Dendritic cell treated with granulocyte-macrophage colony-stimulating factor and Interleukin-4, amounts not matched to agents 40 ng/mL and 50 ng/mL, for 4 days (primary cell): ENCODE results near the gene TRIM40.
"Not testable (repeated sequence)": the region's sequence is repeated elsewhere in the genome, so short reads cannot be mapped to it uniquely, and the experiment has no call there.

Experiments used
- H3K27ac Mint-ChIP-seq: one replicate; pipeline ENCODE4 v1.8.0; 2022; ENCODE audit warnings: mild to moderate bottlenecking, mixed read lengths
- H3K27me3 Mint-ChIP-seq: one replicate; pipeline ENCODE4 v1.8.0; 2022; ENCODE audit warnings: mild to moderate bottlenecking, mixed read lengths
- H3K36me3 Mint-ChIP-seq: one replicate; pipeline ENCODE4 v1.8.0; 2022; ENCODE audit warnings: low read depth, mixed read lengths
- H3K4me1 Mint-ChIP-seq: one replicate; pipeline ENCODE4 v1.8.0; 2022; ENCODE audit warnings: low read depth, mixed read lengths
- H3K4me3 Mint-ChIP-seq: one replicate; pipeline ENCODE4 v1.8.0; 2022; ENCODE audit warnings: mild to moderate bottlenecking, moderate library complexity, mixed read lengths
- H3K9me3 Mint-ChIP-seq: one replicate; pipeline ENCODE4 v1.8.0; 2022; ENCODE audit warnings: mixed read lengths
- intact Hi-C: fragments of 100-400 bp; cut with micrococcal nuclease; formaldehyde crosslinking; loops from one replicate; pipeline ENCODE4 v1.15.0; 2022

Gene TRIM40

DNA sequence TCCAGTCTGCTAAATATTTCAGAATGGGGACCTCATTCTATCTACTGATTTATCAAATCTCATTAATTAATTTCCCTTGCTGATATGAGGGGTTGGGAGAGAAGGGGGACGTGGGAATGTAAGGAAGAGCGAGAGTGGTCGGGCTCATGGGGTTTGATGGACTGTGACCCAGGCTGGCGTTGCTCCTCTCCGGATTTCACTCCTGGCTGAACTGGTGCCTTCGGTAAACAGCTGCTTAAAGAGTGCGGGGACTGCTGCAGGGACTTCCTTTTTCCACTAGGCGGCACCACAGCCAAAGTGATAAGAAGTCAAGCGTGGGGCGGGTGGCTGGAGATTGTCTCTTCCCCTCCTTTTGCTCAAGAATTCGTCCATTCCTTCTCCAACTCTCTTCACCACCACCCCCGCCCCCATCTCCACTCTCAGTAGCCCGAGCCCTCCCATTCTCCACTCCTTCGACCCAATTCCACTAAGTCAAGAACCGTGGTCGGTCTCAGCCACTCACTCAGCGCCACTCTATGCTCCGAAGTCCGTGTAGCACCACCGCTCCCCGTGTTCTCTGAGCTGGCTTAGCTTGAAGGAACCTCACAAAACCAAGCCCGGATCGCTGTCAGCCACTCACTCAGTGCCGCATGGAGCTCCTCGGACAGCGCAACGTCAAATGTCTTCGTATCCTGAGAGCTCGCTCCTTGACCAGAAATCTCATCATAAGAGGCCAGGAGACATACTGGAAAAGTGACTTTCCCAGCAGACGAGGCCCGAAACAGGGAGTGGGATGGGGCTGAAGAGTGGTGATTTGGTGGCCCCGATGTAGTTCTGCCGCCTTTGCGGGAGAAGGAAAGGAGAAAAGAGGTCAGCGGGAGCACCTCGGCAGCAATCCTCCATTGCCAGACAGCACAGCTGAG, 32.7 kb upstream of the TRIM40 start:
- Mint-ChIP-seq H3K36me3 (no peaks in the 10 kb centered on the region), H3K4me1 (peaks cover 48% of the 10 kb centered on the region), H3K27ac (peak overlapping the region; percentile 59), H3K27me3 (peaks cover 68% of the 10 kb centered on the region), H3K9me3 (no peaks in the 10 kb centered on the region), H3K4me3 (peak overlapping the region; percentile 77)
- intact Hi-C loops, result loop anchor here (1.0 to 2.0 kb wide), 3 partner anchors 28 to 67 kb away; partner anchors contain the start of gene POLR1H

DNA sequence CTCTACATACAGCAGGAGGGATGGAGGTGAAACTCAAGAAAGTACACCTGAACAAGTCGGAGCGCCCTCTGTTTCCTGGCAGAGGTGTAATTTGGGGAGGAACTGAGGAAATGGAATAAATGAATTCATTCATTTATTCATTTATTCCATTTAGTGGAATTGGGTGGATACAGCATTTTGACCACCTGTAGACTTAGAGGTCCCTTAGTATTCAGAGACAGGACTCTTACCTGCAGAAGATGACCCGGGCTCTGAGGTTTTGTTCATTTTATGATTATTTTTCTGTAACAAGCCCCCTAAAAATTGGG, 32.1 kb upstream of the TRIM40 start:
- Mint-ChIP-seq H3K4me3 (no peak overlapping the region), H3K36me3 (no peaks in the 10 kb centered on the region), H3K27ac (no peak overlapping the region), H3K4me1 (peaks cover 54% of the 10 kb centered on the region), H3K9me3 (no peaks in the 10 kb centered on the region), H3K27me3 (peaks cover 68% of the 10 kb centered on the region)
- intact Hi-C loops, result loop anchor here (1.0 to 2.0 kb wide), 3 partner anchors 27 to 66 kb away; partner anchors contain the start of gene POLR1H

DNA sequence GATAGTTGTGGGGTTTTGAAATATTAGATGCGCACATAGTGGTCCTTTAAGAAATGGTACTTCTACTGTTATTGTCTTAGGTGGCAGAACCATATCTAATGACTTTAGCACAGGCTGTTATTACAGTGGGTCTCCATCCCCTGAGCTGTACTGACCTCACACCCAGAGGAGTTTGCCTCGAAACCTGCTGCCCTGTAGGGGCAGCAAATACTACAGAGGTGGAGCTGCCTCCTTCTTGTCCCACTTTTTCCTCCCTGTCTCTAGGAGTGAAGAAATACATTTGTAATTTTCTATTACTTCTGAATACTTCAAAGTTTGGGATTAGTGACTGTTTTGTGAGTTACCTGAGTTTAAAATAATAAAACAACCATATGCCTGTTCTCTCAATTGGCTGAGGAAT, 31.3 kb upstream of the TRIM40 start:
- no peaks in the 10 kb centered on the region for H3K36me3 Mint-ChIP-seq
- peaks cover 64% of the 10 kb centered on the region for H3K27me3 Mint-ChIP-seq
- H3K4me3 Mint-ChIP-seq, result no peak overlapping the region
- peaks cover 56% of the 10 kb centered on the region for H3K4me1 Mint-ChIP-seq
- H3K9me3 Mint-ChIP-seq, result no peaks in the 10 kb centered on the region
- H3K27ac Mint-ChIP-seq, result no peak overlapping the region
- intact Hi-C loops, result no loop called here

DNA sequence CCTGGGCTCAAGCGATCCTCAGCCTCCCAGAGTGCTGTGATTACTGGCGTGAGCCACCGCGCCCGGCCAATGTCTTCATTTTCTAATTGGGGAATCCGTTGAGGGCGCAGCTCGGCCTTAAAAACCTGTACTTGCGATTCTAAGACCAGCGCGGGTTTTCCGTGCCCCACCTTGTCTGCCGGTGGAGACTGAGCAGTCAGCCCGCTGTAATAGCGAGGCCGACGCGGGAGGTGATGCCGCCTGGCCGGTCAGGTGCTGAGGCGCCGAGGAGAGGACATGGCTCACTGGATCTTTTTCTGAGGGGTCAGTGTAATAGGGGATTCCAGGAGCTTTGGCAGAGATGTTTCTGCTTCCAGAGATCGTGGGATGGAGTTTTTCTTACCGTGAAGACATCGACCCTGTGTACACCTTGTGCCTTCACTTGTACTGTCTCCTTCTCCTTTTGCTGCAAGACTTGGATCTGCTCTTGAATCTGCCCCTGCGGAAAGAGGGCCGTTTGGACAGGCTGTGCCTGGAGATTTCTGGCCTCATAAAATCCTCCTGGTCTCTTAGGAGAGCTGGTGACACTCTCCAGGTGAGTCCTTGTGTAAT, 24.6 kb upstream of the TRIM40 start:
- no peaks in the 10 kb centered on the region for H3K36me3 Mint-ChIP-seq
- H3K9me3 Mint-ChIP-seq, result no peaks in the 10 kb centered on the region
- intact Hi-C loops, result no loop called here
- H3K4me3 Mint-ChIP-seq, result no peak overlapping the region
- H3K27ac Mint-ChIP-seq, result no peak overlapping the region
- peaks cover 61% of the 10 kb centered on the region for H3K27me3 Mint-ChIP-seq
- peaks cover 30% of the 10 kb centered on the region for H3K4me1 Mint-ChIP-seq

DNA sequence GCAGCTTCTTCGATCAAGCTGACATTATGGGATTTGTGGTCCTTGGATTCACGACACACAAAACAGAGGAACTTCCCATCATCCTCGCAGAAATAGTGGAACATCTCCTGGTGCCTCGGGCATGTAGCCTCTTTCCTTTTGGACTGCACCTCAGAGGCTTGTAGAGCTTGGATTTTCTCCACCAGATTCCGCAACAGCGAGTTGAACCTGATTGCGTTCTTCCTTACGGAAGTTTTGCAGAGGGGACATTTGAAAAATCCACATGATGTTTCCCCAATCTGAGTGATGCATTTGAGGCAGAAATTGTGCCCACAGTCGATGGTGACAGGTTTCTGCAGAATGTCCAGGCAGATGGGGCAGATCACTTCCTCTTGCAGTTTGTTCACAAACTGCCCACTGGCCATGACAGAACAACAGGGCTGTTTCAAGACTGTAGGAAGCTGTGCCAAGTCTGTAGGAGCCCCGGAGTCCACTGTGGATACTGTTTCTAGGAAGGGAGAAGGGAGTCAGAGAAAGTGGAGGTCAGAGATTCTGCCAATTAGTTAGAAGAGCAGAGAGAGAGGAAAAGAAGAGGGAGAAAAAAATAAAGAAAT, 23.4 kb upstream of the TRIM40 start:
- Mint-ChIP-seq H3K9me3 (no peaks in the 10 kb centered on the region), H3K27me3 (peaks cover 62% of the 10 kb centered on the region), H3K4me3 (no peak overlapping the region), H3K4me1 (peaks cover 28% of the 10 kb centered on the region), H3K36me3 (no peaks in the 10 kb centered on the region), H3K27ac (no peak overlapping the region)
- intact Hi-C loops, result no loop called here

DNA sequence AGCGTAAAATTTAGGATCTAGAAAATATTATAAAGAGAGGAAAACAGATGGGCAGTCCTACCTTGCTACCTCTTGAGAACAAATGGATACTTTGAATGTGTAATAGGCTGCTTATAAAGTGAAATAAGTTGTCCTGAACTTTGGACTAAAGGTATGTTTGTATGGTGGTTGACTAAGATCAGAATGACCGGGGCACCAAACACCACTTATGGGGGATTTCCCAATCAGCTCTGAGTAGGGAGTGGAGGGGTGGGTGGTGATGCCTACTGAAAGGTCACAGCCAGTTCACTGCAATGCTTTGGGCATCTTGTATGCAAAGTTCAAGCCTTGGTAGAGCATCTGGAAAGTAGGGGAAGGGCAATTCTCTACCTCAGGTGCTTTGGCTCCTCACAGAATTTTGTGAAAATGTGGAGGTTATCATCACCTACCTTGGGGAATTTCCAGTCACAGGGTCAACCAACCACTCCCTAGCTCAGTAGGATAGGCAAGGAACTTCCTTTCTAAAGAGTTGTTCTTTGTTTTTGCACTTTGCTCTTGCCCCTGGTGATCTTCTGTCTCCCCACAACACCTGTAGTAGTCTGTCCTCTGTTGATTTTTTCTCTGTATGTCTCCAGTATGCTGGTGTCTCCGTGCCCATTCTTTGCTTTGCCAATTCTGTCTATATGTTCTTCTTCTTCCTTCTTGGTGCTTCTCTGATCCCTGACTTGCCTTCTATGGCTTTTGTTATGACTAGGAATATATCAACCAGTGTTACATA, 22.8 kb upstream of the TRIM40 start, which contains the start of gene TRIM31:
Gene TRIM31, minus strand, starts transcription at position 88 of the 757 bp plus-strand sequence. CDS start 285 bp downstream, outside the sequence.
- intact Hi-C loops, result no loop called here
- no peak within 1 kb of the TSS for H3K27ac Mint-ChIP-seq
- no peaks in the 10 kb centered on the region for H3K36me3 Mint-ChIP-seq
- peaks cover 21% of the 10 kb centered on the region for H3K4me1 Mint-ChIP-seq
- no peak within 1 kb of the TSS for H3K4me3 Mint-ChIP-seq
- H3K9me3 Mint-ChIP-seq, result no peaks in the 10 kb centered on the region
- H3K27me3 Mint-ChIP-seq, result peaks cover 56% of the 10 kb centered on the region

DNA sequence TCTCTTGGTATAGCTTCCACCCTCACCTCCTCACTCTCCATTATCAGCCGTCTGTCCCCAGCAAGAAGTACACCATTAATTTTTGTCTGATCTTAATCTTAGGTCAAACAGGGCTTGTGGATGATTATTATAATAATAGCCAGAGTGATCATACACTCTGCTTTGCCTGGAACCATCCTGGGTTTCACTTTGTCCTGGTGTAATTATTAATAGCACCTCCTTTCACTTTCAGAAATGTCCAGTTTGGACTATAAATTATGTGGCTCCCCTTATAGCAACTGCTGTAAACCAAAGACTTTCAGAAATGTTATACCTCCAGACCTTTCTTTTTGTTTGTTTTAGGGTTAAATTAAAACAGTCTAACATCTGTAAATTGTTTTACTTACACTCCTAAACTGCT, 22.1 kb upstream of the TRIM40 start:
- no peak overlapping the region for H3K27ac Mint-ChIP-seq
- peaks cover 14% of the 10 kb centered on the region for H3K4me1 Mint-ChIP-seq
- H3K4me3 Mint-ChIP-seq, result no peak overlapping the region
- intact Hi-C loops, result no loop called here
- H3K9me3 Mint-ChIP-seq, result no peaks in the 10 kb centered on the region
- peaks cover 50% of the 10 kb centered on the region for H3K27me3 Mint-ChIP-seq
- no peaks in the 10 kb centered on the region for H3K36me3 Mint-ChIP-seq

DNA sequence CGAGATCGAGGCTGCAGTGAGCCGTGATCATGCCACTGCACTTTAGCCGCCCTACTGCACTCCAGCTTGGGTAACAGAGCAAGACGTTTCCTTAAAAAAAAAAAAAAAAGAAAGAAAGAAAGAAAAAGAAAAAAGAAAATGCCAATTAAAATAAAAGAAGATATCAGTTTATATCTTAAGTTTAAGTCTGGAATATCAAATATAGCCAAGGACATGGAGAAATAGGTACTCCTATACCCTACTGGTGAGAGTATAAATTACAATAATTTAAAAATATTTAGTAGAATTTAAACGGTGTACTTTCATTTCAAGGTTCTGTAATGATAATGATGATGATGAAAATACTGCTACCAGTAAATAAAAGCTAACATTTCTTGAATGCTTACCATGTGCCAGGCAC, 19.2 kb upstream of the TRIM40 start:
- Mint-ChIP-seq H3K4me3 (no peak overlapping the region), H3K4me1 (peaks cover 12% of the 10 kb centered on the region), H3K27me3 (peaks cover 49% of the 10 kb centered on the region), H3K36me3 (no peaks in the 10 kb centered on the region), H3K9me3 (no peaks in the 10 kb centered on the region), H3K27ac (no peak overlapping the region)
- intact Hi-C loops, result no loop called here

DNA sequence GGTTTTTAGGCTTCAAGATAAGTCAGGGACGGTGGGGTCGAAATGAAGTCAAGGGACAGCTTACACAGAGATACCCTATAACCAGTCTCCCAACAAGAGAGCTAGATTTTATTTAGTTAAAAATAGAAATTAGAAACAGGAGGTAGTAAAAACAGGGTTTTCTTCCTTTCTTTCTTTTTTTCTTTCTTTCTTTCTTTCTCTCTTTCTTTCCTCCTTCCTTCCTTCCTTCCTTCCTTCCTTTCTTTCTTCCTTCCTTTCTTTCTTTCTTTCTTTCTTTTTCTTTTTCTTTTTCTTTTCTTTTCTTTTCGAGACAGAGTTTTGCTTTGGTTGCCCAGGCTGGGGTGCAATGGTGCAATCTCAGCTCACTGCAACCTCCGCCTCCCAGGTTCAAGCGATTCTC, 17.2 kb upstream of the TRIM40 start:
- H3K4me1 Mint-ChIP-seq, H3K27ac Mint-ChIP-seq, H3K4me3 Mint-ChIP-seq, H3K9me3 Mint-ChIP-seq, intact Hi-C loops, H3K36me3 Mint-ChIP-seq: not testable (repeated sequence)
- H3K27me3 Mint-ChIP-seq, result peaks cover 44% of the 10 kb centered on the region

DNA sequence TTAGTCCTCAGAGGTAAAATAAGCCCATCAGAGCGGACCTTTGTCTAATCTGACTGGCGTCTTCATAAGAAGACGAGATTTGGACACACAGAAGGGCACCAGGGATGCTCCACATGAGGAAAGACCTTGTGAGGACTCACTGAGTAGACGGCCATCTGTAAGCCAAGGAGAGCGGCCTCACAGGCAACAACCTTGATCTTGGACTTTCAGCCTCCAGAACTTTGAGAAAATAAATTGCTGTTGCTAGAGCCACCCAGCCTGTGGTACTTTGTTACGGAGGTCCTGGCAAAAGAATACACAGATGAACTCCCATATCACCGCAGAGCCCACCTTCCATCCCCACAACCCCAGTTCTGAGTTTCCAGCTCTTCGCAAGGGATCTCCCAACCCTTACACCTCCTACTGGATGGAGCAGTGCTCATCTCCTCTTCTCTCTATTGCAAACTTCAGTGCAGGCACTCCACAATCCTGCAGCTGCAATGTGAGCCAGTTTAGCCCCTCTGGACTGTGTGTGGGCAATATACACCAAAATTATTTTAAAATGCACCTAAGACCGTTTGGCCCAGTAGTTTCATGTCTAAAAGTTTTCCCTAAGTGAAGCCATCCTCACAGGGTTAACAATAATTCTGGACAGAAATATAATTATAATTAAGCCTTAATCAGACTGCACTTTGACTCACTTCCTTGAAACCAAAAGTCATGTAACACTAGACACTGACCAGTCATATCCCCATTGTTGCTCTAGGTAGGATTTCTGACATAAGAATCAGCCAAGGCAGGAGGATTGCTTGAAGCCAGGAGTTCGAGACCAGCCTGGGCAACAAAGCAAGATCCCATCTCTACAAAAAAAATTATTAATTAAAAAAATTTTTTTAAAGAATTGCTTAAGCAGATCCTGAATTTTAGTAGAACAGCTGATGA, 14.2 kb upstream of the TRIM40 start:
- Mint-ChIP-seq H3K4me3 (no peak overlapping the region), H3K4me1 (peaks cover 6% of the 10 kb centered on the region), H3K9me3 (no peaks in the 10 kb centered on the region), H3K27ac (no peak overlapping the region), H3K27me3 (peaks cover 44% of the 10 kb centered on the region), H3K36me3 (no peaks in the 10 kb centered on the region)
- intact Hi-C loops, result no loop called here

DNA sequence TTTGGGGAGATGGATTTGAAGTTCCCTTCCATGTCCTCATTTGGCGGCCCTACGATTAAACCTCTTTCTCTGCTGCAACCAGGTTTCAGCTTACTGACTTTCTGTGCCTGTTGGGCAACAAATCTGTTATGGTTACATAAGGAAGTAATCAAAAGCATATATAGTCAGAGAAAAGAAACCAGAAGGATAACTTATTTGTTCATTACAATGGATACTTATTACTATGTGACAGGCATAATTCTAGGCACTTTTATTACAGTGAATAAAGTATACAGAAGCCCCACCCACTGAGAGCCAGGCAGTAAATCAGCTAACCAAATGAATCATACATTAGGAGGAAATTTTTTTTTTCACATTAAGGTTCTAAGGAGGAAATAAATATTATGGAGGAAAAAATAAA, 13.4 kb upstream of the TRIM40 start:
- Mint-ChIP-seq H3K4me1 (peaks cover 6% of the 10 kb centered on the region), H3K9me3 (no peaks in the 10 kb centered on the region), H3K27me3 (peaks cover 52% of the 10 kb centered on the region), H3K27ac (no peak overlapping the region), H3K4me3 (no peak overlapping the region), H3K36me3 (no peaks in the 10 kb centered on the region)
- intact Hi-C loops, result no loop called here

DNA sequence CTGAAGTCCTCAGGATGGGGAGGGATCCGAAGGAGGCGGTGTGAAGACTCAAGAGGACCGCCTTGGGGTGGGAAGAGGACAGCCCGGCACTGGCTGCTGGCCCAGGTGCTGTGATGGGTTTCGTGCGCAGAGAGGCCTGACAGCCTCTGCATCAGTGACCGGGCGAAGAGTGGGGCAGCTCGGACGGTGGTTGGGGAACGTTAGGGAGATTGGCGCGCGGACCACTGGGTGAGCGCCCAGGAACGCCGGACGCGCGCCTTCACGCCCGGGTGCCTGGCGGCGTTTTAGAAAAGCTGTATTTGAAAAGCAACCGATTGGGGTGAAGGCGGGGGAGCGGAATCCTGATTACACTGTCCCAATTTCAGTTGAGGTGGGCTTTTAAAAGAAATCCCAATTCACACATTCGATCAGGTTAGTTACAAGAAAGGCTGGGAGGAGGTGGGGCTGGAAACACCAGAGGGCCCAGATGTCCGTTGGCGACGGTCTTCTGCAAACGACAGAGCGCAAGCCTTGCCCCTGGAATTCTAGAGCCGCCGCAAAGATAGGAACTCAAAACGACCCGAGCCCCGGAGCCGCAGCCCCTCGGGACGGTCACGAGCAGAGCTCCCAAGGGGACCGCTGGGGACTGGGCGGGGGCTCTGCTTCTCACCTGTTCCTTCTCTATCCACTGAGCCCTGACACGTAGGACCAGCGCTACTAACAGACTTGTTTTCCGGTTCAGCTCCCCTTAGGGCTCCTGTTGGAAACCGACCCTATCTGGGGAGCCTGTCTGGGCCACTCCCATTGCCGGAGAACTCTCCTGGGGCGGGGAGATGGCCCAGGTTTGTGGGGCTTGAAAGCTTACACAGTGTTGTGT, 8.5 kb upstream of the TRIM40 start:
- intact Hi-C loops, result no loop called here
- H3K9me3 Mint-ChIP-seq, result no peaks in the 10 kb centered on the region
- H3K27ac Mint-ChIP-seq, result no peak overlapping the region
- peaks cover 27% of the 10 kb centered on the region for H3K4me1 Mint-ChIP-seq
- no peaks in the 10 kb centered on the region for H3K36me3 Mint-ChIP-seq
- H3K27me3 Mint-ChIP-seq, result peaks cover 81% of the 10 kb centered on the region
- H3K4me3 Mint-ChIP-seq, result no peak overlapping the region
